Gastrocnemius medialis (tissue), 4 donors: ENCODE measurements around the gene DRGX. TPM values are rescaled to one million over a fixed set of nuclear protein-coding genes. Genes with fewer than 3 reads are reported as not detected.

ENCODE experiments used
- ATAC-seq, 2 donors: fragments of 150-250 bp; one replicate each; pipeline ENCODE4 v1.9.1; 2016
- DNase-seq, 2 donors: peaks; one replicate each; pipeline ENCODE4 v3.0.0-alpha.2; 2019
- H3K27ac ChIP-seq, 4 donors: fragments of 200-600 bp; sonication (generic); 1 replicate in 1 of 4; 2 replicates in 3 of 4; pipeline ENCODE4 v1.5.1; 2016 to 2018; ENCODE audit warnings: mild to moderate bottlenecking in 2 of 4, moderate library complexity in 1 of 4
- H3K27me3 ChIP-seq, 3 donors: fragments of 200-600 bp; sonication (generic) in 2 of 3; 1 replicate in 1 of 3; 2 replicates in 2 of 3; pipeline versions ENCODE4 v1.5.1 to v1.6.0; 2016 to 2019; ENCODE audit warnings: mild to moderate bottlenecking in 1 of 3, moderate library complexity in 1 of 3
- H3K36me3 ChIP-seq, 2 donors: fragments of 200-600 bp; sonication (generic) in 1 of 2; one replicate each; pipeline ENCODE4 v1.5.1; 2017 to 2018
- H3K4me1 ChIP-seq, 2 donors: fragments of 200-600 bp; sonication (generic) in 1 of 2; one replicate each; pipeline ENCODE4 v1.5.1; 2016 to 2017; ENCODE audit warnings: mild to moderate bottlenecking in 2 of 2
- H3K4me3 ChIP-seq, 4 donors: fragments of 200-600 bp; sonication (generic) in 3 of 4; 1 replicate in 1 of 4; 2 replicates in 3 of 4; pipeline ENCODE4 v1.5.1; 2016 to 2019; ENCODE audit warnings: mild to moderate bottlenecking in 2 of 4
- H3K9me3 ChIP-seq, 3 donors: fragments of 200-600 bp; sonication (generic) in 2 of 3; 1 replicate in 1 of 3; 2 replicates in 2 of 3; pipeline ENCODE4 v1.5.1; 2016 to 2019
- POLR2A ChIP-seq, 2 donors: fragments of 450-650 bp; IDR thresholded peaks; one replicate each; pipeline ENCODE4 v1.6.1; 2017; ENCODE audit warnings: antibody characterized with exemption in 2 of 2, mild to moderate bottlenecking in 2 of 2, moderate library complexity in 2 of 2
- in situ Hi-C, 4 donors: fragments of 200-750 bp; cut with MboI; loops; one replicate each; pipeline versions ENCODE4 v1.15.0 to v1.8.0; 2017; ENCODE audit warnings: low sequenced_read_pairs in 4 of 4
- intact Hi-C: fragments of 100-400 bp; cut with DNase I; formaldehyde crosslinking; loops from one replicate; pipeline ENCODE4 v1.15.1; 2023; ENCODE audit warnings: low total_unique reads
- total RNA-seq, 4 donors: library from RNA; depleted of rRNA; stranded (reverse); fragments of >200 nt; gene quantifications; one replicate each; pipeline versions ENCODE4 v1.1.0 to v1.2.3, GENCODE V29; 2016
- TF ChIP-seq, protein P1 (sequence below), 5 experiments: fragments of 450-650 bp in 3 of 5; fragments of 200-600 bp in 2 of 5; sonication (generic) in 2 of 5; IDR thresholded peaks in 4 of 5; conservative IDR thresholded peaks in 1 of 5; 1 replicate in 4 of 5; 2 replicates in 1 of 5; pipeline ENCODE4 v1.5.1; 2016 to 2019; ENCODE audit warnings: antibody characterized with exemption in 5 of 5, mild to moderate bottlenecking in 3 of 5, moderate library complexity in 3 of 5

Gene DRGX
- total RNA-seq, 4 donors from 2014 or later: not detected

- no peaks in the 10 kb centered on the region for H3K36me3 ChIP-seq
- ATAC-seq (no peak), DNase-seq (no peak)
- H3K4me1 ChIP-seq: no peaks in the 10 kb centered on the region
- intact Hi-C loops (no loop called here), in situ Hi-C loops (loop anchor here in 1 of 4 donors (25.0 kb wide), 1 partner anchor 381 kb away; no protein-coding TSS in a partner anchor)
- H3K4me3 ChIP-seq: no peak overlapping the region
- TF ChIP-seq POLR2A (IDR thresholded peaks at IDR 0.05): no peak
- TF ChIP-seq, protein P1, sequence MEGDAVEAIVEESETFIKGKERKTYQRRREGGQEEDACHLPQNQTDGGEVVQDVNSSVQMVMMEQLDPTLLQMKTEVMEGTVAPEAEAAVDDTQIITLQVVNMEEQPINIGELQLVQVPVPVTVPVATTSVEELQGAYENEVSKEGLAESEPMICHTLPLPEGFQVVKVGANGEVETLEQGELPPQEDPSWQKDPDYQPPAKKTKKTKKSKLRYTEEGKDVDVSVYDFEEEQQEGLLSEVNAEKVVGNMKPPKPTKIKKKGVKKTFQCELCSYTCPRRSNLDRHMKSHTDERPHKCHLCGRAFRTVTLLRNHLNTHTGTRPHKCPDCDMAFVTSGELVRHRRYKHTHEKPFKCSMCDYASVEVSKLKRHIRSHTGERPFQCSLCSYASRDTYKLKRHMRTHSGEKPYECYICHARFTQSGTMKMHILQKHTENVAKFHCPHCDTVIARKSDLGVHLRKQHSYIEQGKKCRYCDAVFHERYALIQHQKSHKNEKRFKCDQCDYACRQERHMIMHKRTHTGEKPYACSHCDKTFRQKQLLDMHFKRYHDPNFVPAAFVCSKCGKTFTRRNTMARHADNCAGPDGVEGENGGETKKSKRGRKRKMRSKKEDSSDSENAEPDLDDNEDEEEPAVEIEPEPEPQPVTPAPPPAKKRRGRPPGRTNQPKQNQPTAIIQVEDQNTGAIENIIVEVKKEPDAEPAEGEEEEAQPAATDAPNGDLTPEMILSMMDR (IDR thresholded peaks at IDR 0.05 in 4 of 5, conservative IDR thresholded peaks at IDR 0.05 in 1 of 5): no peak
- H3K9me3 ChIP-seq: no peaks in the 10 kb centered on the region
- no peaks in the 10 kb centered on the region for H3K27me3 ChIP-seq
- H3K27ac ChIP-seq: no peak overlapping the region
These were observed 27.6 kb downstream of the DRGX start for GRCh38 chr10:49368256-49368655.

GRCh38 chr10:49367600-49367999 lies 28.3 kb downstream of the DRGX start:
- in situ Hi-C loops (loop anchor here in 1 of 4 donors (25.0 kb wide), 1 partner anchor 380 kb away; no protein-coding TSS in a partner anchor), intact Hi-C loops (no loop called here)
- Histone ChIP-seq H3K36me3 (no peaks in the 10 kb centered on the region), H3K27me3 (no peaks in the 10 kb centered on the region), H3K9me3 (no peaks in the 10 kb centered on the region), H3K27ac (no peak overlapping the region), H3K4me1 (no peaks in the 10 kb centered on the region), H3K4me3 (no peak overlapping the region)
- no peak for DNase-seq
- no peak for ATAC-seq
- TF ChIP-seq, protein P1 (IDR thresholded peaks at IDR 0.05 in 4 of 5, conservative IDR thresholded peaks at IDR 0.05 in 1 of 5): no peak
- no peak for TF ChIP-seq POLR2A (IDR thresholded peaks at IDR 0.05)

DNA sequence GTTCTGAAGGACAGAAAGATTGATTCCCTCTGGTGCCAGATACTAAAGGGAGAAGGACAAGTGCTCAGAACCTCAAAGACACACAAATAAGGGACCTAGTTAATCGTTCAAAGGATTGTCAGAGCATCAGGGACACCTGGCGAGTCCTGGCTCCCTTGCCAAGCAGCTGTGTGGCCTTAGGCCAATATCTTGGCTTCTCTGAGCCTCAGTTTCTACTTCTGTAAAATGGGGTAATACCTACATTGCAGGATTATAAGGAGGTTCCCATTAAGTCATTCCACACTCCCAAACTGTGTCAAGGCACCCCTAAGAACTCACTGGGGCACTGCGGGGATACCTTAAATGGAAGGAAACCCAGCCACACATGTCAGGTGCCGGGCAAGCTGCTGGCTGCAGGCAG lies 29.4 kb downstream of the DRGX start:
- no peaks in the 10 kb centered on the region for H3K36me3 ChIP-seq
- no peak overlapping the region for H3K27ac ChIP-seq
- no peak for DNase-seq
- H3K4me3 ChIP-seq: no peak overlapping the region
- intact Hi-C loops (no loop called here), in situ Hi-C loops (loop anchor here in 1 of 4 donors (25.0 kb wide), 1 partner anchor 379 kb away; no protein-coding TSS in a partner anchor)
- TF ChIP-seq POLR2A (IDR thresholded peaks at IDR 0.05): no peak
- no peaks in the 10 kb centered on the region for H3K9me3 ChIP-seq
- ATAC-seq: no peak
- no peaks in the 10 kb centered on the region for H3K4me1 ChIP-seq
- no peaks in the 10 kb centered on the region for H3K27me3 ChIP-seq

DNA sequence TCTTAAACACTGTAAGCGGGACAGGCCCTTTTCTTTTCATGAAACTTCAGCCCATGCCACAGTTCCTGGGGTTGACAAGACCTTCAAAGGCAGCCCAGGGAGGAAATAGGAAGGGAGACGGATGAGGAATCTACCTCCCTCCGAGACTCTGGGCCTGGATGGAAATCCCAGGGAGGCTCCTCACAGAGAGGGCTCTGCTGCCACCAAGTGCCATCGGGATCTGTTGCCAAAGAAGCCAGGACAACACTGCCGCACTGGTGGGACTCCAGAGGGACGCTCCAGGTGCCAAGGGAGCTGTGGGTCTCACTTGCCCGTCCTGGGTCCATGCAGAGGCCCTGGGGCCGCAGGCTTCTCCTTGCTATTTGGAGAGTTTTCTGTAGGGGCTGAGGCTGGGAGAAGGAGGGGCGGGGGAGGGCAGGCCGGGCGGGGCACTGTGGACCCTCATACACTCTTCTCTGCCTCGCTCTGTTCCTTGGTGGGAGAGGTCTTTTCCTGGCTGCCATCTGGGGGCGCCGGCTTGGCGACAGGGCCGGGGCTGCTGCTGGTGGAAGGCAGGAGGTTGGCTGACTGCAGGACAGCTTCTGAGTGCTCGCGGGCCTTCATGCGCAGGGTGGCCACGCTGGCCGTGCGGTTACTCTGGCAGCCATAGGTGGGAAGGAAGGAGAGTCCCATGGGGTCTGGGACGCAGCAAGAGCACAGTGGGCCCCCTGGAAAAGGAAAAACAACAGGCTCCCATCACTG lies 30.0 kb downstream of the DRGX start:
- DNase-seq (no peak), ATAC-seq (no peak)
- in situ Hi-C loops: loop anchor here in 1 of 4 donors (25.0 kb wide), 1 partner anchor 379 kb away; no protein-coding TSS in a partner anchor
- no peak overlapping the region for H3K4me3 ChIP-seq
- no peaks in the 10 kb centered on the region for H3K9me3 ChIP-seq
- H3K4me1 ChIP-seq: no peaks in the 10 kb centered on the region
- no peak overlapping the region for H3K27ac ChIP-seq
- H3K27me3 ChIP-seq: no peaks in the 10 kb centered on the region
- no peak for TF ChIP-seq POLR2A (IDR thresholded peaks at IDR 0.05)
- no peaks in the 10 kb centered on the region for H3K36me3 ChIP-seq
- intact Hi-C loops: no loop called here

GRCh38 chr10:49365275-49365674 lies 30.6 kb downstream of the DRGX start:
- TF ChIP-seq, protein P1 (IDR thresholded peaks at IDR 0.05 in 4 of 5, conservative IDR thresholded peaks at IDR 0.05 in 1 of 5): no peak
- TF ChIP-seq POLR2A (IDR thresholded peaks at IDR 0.05): no peak
- H3K4me3 ChIP-seq: no peak overlapping the region
- H3K36me3 ChIP-seq: no peaks in the 10 kb centered on the region
- no peak overlapping the region for H3K27ac ChIP-seq
- in situ Hi-C loops: loop anchor here in 1 of 4 donors (25.0 kb wide), 1 partner anchor 378 kb away; no protein-coding TSS in a partner anchor
- intact Hi-C loops: no loop called here
- no peaks in the 10 kb centered on the region for H3K9me3 ChIP-seq
- H3K27me3 ChIP-seq: no peaks in the 10 kb centered on the region
- DNase-seq: no peak
- no peak for ATAC-seq
- no peaks in the 10 kb centered on the region for H3K4me1 ChIP-seq
